Endothelial cell (in vitro differentiated cells): ENCODE measurements around the gene RBM10. TPM values are rescaled to one million over a fixed set of nuclear protein-coding genes. Genes with fewer than 3 reads are reported as not detected.

Experiments used
- DNase-seq: peaks from one replicate; pipeline ENCODE4 v3.0.0; 2021; ENCODE audit warnings: low spot score
- H3K27ac Mint-ChIP-seq: one replicate; pipeline ENCODE4 v1.8.0; 2021; ENCODE audit warnings: mixed read lengths, inconsistent platforms; ENCODE audit not compliant: unreplicated experiment
- H3K27me3 Mint-ChIP-seq: one replicate; pipeline ENCODE4 v1.8.0; 2021; ENCODE audit warnings: mild to moderate bottlenecking, moderate library complexity, mixed read lengths, inconsistent platforms; ENCODE audit not compliant: unreplicated experiment
- H3K36me3 Mint-ChIP-seq: one replicate; pipeline ENCODE4 v1.8.0; 2021; ENCODE audit warnings: mild to moderate bottlenecking, low read depth, mixed read lengths, inconsistent platforms; ENCODE audit not compliant: unreplicated experiment
- H3K4me1 Mint-ChIP-seq: one replicate; pipeline ENCODE4 v1.8.0; 2021; ENCODE audit warnings: mild to moderate bottlenecking, mixed read lengths, inconsistent platforms; ENCODE audit not compliant: unreplicated experiment
- H3K4me3 Mint-ChIP-seq: one replicate; pipeline ENCODE4 v1.8.0; 2021; ENCODE audit warnings: mild to moderate bottlenecking, mixed read lengths, inconsistent platforms; ENCODE audit not compliant: unreplicated experiment
- H3K9me3 Mint-ChIP-seq: one replicate; pipeline ENCODE4 v1.8.0; 2021; ENCODE audit warnings: mixed read lengths, inconsistent platforms; ENCODE audit not compliant: unreplicated experiment
- CTCF ChIP-seq: fragments of 200-600 bp; sonication (generic); IDR thresholded peaks from one replicate; pipeline ENCODE4 v1.5.0; 2021; ENCODE audit warnings: antibody characterized with exemption; ENCODE audit not compliant: unreplicated experiment
- total RNA-seq: library from RNA; stranded (reverse); fragmentation: NEBNext Ultra II Directional; extraction: Animal tissue kit (Norgen Biotek cat#: 25700); gene quantifications from one replicate; pipeline ENCODE4 v1.2.1, GENCODE V29; 2021; ENCODE audit not compliant: unreplicated experiment

Gene RBM10
- total RNA-seq, 1 donor from 2014 or later: 42.1 TPM

GRCh38 chrX:47184486-47184885 is 39.5 kb downstream of the RBM10 start:
- H3K9me3 Mint-ChIP-seq: no peaks in the 10 kb centered on the region
- H3K27ac Mint-ChIP-seq: no peak overlapping the region
- peaks cover 8% of the 10 kb centered on the region for H3K36me3 Mint-ChIP-seq
- H3K4me3 Mint-ChIP-seq: no peak overlapping the region
- no peak for TF ChIP-seq CTCF
- no peak for DNase-seq
- peaks cover 3% of the 10 kb centered on the region for H3K27me3 Mint-ChIP-seq
- no peaks in the 10 kb centered on the region for H3K4me1 Mint-ChIP-seq

- H3K4me3 Mint-ChIP-seq: no peak overlapping the region
- no peaks in the 10 kb centered on the region for H3K9me3 Mint-ChIP-seq
- no peak for TF ChIP-seq CTCF
- peaks cover 8% of the 10 kb centered on the region for H3K36me3 Mint-ChIP-seq
- peaks cover 3% of the 10 kb centered on the region for H3K27me3 Mint-ChIP-seq
- DNase-seq: no peak
- H3K27ac Mint-ChIP-seq: no peak overlapping the region
- H3K4me1 Mint-ChIP-seq: no peaks in the 10 kb centered on the region
These were observed 40.2 kb downstream of the RBM10 start for GRCh38 chrX:47185241-47185640.

- Mint-ChIP-seq H3K36me3 (peaks cover 8% of the 10 kb centered on the region), H3K4me1 (no peaks in the 10 kb centered on the region), H3K27me3 (no peaks in the 10 kb centered on the region), H3K9me3 (no peaks in the 10 kb centered on the region), H3K27ac (no peak overlapping the region), H3K4me3 (no peak overlapping the region)
- DNase-seq: no peak
- no peak for TF ChIP-seq CTCF
These were observed 41.2 kb downstream of the RBM10 start for GRCh38 chrX:47186096-47186740.

- H3K4me1 Mint-ChIP-seq: no peaks in the 10 kb centered on the region
- H3K4me3 Mint-ChIP-seq: no peak overlapping the region
- no peak for DNase-seq
- no peaks in the 10 kb centered on the region for H3K27me3 Mint-ChIP-seq
- H3K36me3 Mint-ChIP-seq: peaks cover 8% of the 10 kb centered on the region
- no peaks in the 10 kb centered on the region for H3K9me3 Mint-ChIP-seq
- no peak overlapping the region for H3K27ac Mint-ChIP-seq
- TF ChIP-seq CTCF: no peak
These were observed 42.2 kb downstream of the RBM10 start for GRCh38 chrX:47187106-47187677.

GRCh38 chrX:47189906-47190305 is 44.9 kb downstream of the RBM10 start:
- no peak for DNase-seq
- H3K4me1 Mint-ChIP-seq: peaks cover 4% of the 10 kb centered on the region
- no peak for TF ChIP-seq CTCF
- no peaks in the 10 kb centered on the region for H3K9me3 Mint-ChIP-seq
- peaks cover 2% of the 10 kb centered on the region for H3K36me3 Mint-ChIP-seq
- no peak overlapping the region for H3K27ac Mint-ChIP-seq
- peaks cover 5% of the 10 kb centered on the region for H3K27me3 Mint-ChIP-seq
- H3K4me3 Mint-ChIP-seq: no peak overlapping the region
